Stimulated activated CD8-positive, alpha-beta memory T cell treated with anti-CD3 and anti-CD28 coated beads, Interleukin-15, amount 100 ng/mL, for 48 hours (primary cell): Measurements from ENCODE around the gene JMJD1C.
"Not testable (repeated sequence)": the region's sequence is repeated elsewhere in the genome, so short reads cannot be mapped to it uniquely, and the experiment has no call there.

Experiments used
- DNase-seq, 2 donors: peaks; one replicate each; pipeline ENCODE4 v3.0.0-alpha.2; 2020; ENCODE audit warnings: low read depth in 2 of 2

JMJD1C gene

GRCh38 chr10:63171255-63171855 lies 294.4 kb downstream of the JMJD1C start:
- DNase-seq: no peak

- DNase-seq: no peak
These were observed 296.2 kb downstream of the JMJD1C start for GRCh38 chr10:63169624-63170023.

- DNase-seq: no peak
These were observed 296.8 kb downstream of the JMJD1C start for GRCh38 chr10:63168821-63169462.

GRCh38 chr10:63166742-63167258 lies 299.0 kb downstream of the JMJD1C start:
- no peak for DNase-seq

GRCh38 chr10:63165249-63165648 lies 300.5 kb downstream of the JMJD1C start:
- DNase-seq: no peak

- no peak for DNase-seq
These were observed 301.6 kb downstream of the JMJD1C start for GRCh38 chr10:63164166-63164623.

GRCh38 chr10:63161592-63161991 lies 304.2 kb downstream of the JMJD1C start:
- no peak for DNase-seq

GRCh38 chr10:63157845-63158624 lies 307.7 kb downstream of the JMJD1C start:
- DNase-seq: no peak

GRCh38 chr10:63156236-63156635 lies 309.5 kb downstream of the JMJD1C start:
- no peak for DNase-seq

- DNase-seq: no peak
These were observed 310.3 kb downstream of the JMJD1C start for GRCh38 chr10:63155388-63156020.

- no peak for DNase-seq
These were observed 311.0 kb downstream of the JMJD1C start for GRCh38 chr10:63154546-63155387.

GRCh38 chr10:63153868-63154545 lies 311.8 kb downstream of the JMJD1C start:
- not testable (repeated sequence) for DNase-seq

- no peak for DNase-seq
These were observed 315.0 kb downstream of the JMJD1C start for GRCh38 chr10:63150745-63151144.

GRCh38 chr10:63146503-63146902 lies 319.3 kb downstream of the JMJD1C start:
- DNase-seq: no peak

- DNase-seq: no peak
These were observed 320.0 kb downstream of the JMJD1C start for GRCh38 chr10:63145782-63146181.

GRCh38 chr10:63143987-63144386 lies 321.8 kb downstream of the JMJD1C start:
- no peak for DNase-seq

- no peak for DNase-seq
These were observed 323.6 kb downstream of the JMJD1C start for GRCh38 chr10:63142136-63142535.

GRCh38 chr10:63140077-63140476 lies 325.7 kb downstream of the JMJD1C start:
- DNase-seq: no peak

- DNase-seq: no peak
These were observed 328.5 kb downstream of the JMJD1C start for GRCh38 chr10:63137306-63137705.

- no peak for DNase-seq
These were observed 331.8 kb downstream of the JMJD1C start for GRCh38 chr10:63133821-63134557.
